A549 (cell line): ENCODE measurements around the gene ITIH5.

Source experiments
- EHMT2 ChIP-seq: fragments of 200-600 bp; sonication (generic); IDR thresholded peaks from 2 replicates; pipeline ENCODE4 v1.6.1; 2016; ENCODE audit warnings: antibody characterized with exemption, low read depth, mild to moderate bottlenecking, moderate library complexity
- MAX ChIP-seq: IDR thresholded peaks from 2 replicates; pipeline ENCODE4 v1.6.1; 2012
- MYC ChIP-seq: IDR thresholded peaks from 2 replicates; pipeline ENCODE4 v1.6.1; 2012; ENCODE audit warnings: mild to moderate bottlenecking, inconsistent platforms, low read length, improper control_type of control experiment, borderline replicate concordance
- POLR2A ChIP-seq: IDR thresholded peaks from 2 replicates; pipeline ENCODE4 v1.6.1; 2012; ENCODE audit warnings: mild to moderate bottlenecking, low read length
- POLR2AphosphoS2 ChIP-seq: conservative IDR thresholded peaks from 2 replicates; pipeline ENCODE4 v1.6.1; 2012; ENCODE audit warnings: low read length, improper control_type of control experiment, inconsistent platforms

GRCh38 chr10:7701158-7701742 is 34.5 kb upstream of the ITIH5 start:
- TF ChIP-seq POLR2AphosphoS2, result no peak
- TF ChIP-seq EHMT2, result no peak
- no peak for TF ChIP-seq MYC
- no peak for TF ChIP-seq POLR2A
- TF ChIP-seq MAX, result no peak
